EL (cell line): ENCODE data around the gene MACROH2A2.
A peak's percentile ranks its signal among the peaks of the same experiment; 100 is the strongest.
"Not testable (repeated sequence)": the region's sequence is repeated elsewhere in the genome, so short reads cannot be mapped to it uniquely, and the experiment has no call there.

ENCODE experiments used
- DNase-seq: peaks from one replicate; pipeline ENCODE4 v3.0.0-alpha.2; 2016

MACROH2A2 gene

GRCh38 chr10:70052462-70053217 is at the start of gene MACROH2A2:
MACROH2A2 (plus strand) TSS chr10:70052846; CDS start chr10:70075659, 22,813 bp downstream.
- DNase-seq, result peak; percentile 70

GRCh38 chr10:70007116-70007820 is 45.4 kb upstream of the MACROH2A2 start:
- no peak for DNase-seq

GRCh38 chr10:70031215-70031614 is 21.4 kb upstream of the MACROH2A2 start:
- no peak for DNase-seq

GRCh38 chr10:70032667-70033289 is 19.9 kb upstream of the MACROH2A2 start:
- DNase-seq, result no peak

GRCh38 chr10:70034232-70034631 is 18.4 kb upstream of the MACROH2A2 start:
- DNase-seq, result no peak

- no peak for DNase-seq
These were observed 17.1 kb upstream of the MACROH2A2 start for GRCh38 chr10:70035531-70035930.

- no peak for DNase-seq
These were observed 13.7 kb upstream of the MACROH2A2 start for GRCh38 chr10:70038923-70039322.

GRCh38 chr10:70041016-70041415 is 11.6 kb upstream of the MACROH2A2 start:
- no peak for DNase-seq

GRCh38 chr10:70041739-70042138 is 10.9 kb upstream of the MACROH2A2 start:
- DNase-seq, result not testable (repeated sequence)

GRCh38 chr10:70047066-70047465 is 5.6 kb upstream of the MACROH2A2 start:
- DNase-seq, result not testable (repeated sequence)

- no peak for DNase-seq
These were observed 4.5 kb upstream of the MACROH2A2 start for GRCh38 chr10:70048030-70048723.

- no peak for DNase-seq
These were observed 798 bp upstream of the MACROH2A2 start for GRCh38 chr10:70051848-70052247.

GRCh38 chr10:70053218-70053840 is 683 bp downstream of the MACROH2A2 start:
- DNase-seq, result peak; percentile 15

- DNase-seq, result peak; percentile 18
These were observed 1.2 kb downstream of the MACROH2A2 start for GRCh38 chr10:70053841-70054288.

- no peak for DNase-seq
These were observed 2.3 kb downstream of the MACROH2A2 start for GRCh38 chr10:70054902-70055301.

- DNase-seq, result peak; percentile 51
These were observed 2.9 kb downstream of the MACROH2A2 start for GRCh38 chr10:70055550-70055949.

GRCh38 chr10:70057306-70057705 is 4.7 kb downstream of the MACROH2A2 start:
- no peak for DNase-seq

- DNase-seq, result no peak
These were observed 7.7 kb downstream of the MACROH2A2 start for GRCh38 chr10:70060389-70060788.

- DNase-seq, result no peak
These were observed 10.9 kb downstream of the MACROH2A2 start for GRCh38 chr10:70063418-70064098.

GRCh38 chr10:70064486-70064885 is 11.8 kb downstream of the MACROH2A2 start:
- DNase-seq, result no peak

GRCh38 chr10:70066190-70066589 is 13.5 kb downstream of the MACROH2A2 start:
- no peak for DNase-seq

- no peak for DNase-seq
These were observed 14.9 kb downstream of the MACROH2A2 start for GRCh38 chr10:70067586-70067985.
